Lung (tissue), 12 donors: ENCODE results near the gene ZEB2. TPM values are rescaled to one million over a fixed set of nuclear protein-coding genes. Genes with fewer than 3 reads are reported as not detected.

ENCODE experiments used
- ATAC-seq: fragments of 200-7000 bp; cut with Tn5 transposase; one replicate; pipeline ENCODE4 v1.9.1; 2020; ENCODE audit warnings: moderate number of reproducible peaks; ENCODE audit not compliant: insufficient read depth, low FRiP score
- DNase-seq, 3 donors: peaks; one replicate each; pipeline ENCODE4 v3.0.0-alpha.2; 2013 to 2017
- H3K27ac ChIP-seq, 2 donors: one replicate each; pipeline ENCODE4 v1.5.1; 2013; ENCODE audit warnings: mild to moderate bottlenecking in 2 of 2, moderate library complexity in 2 of 2, control low read depth in 1 of 2, inconsistent platforms in 1 of 2, low read depth in 1 of 2, low read length in 1 of 2
- H3K27me3 ChIP-seq, 3 donors: one replicate each; pipeline ENCODE4 v1.5.1; 2013; ENCODE audit warnings: low read length in 2 of 3; ENCODE audit not compliant: control insufficient read depth in 3 of 3, insufficient read depth in 3 of 3
- H3K36me3 ChIP-seq, 4 donors: one replicate each; pipeline ENCODE4 v1.5.1; 2013; ENCODE audit warnings: low read length in 4 of 4, mild to moderate bottlenecking in 1 of 4, moderate library complexity in 1 of 4; ENCODE audit not compliant: control insufficient read depth in 4 of 4, insufficient read depth in 4 of 4
- H3K4me1 ChIP-seq, 5 donors: one replicate each; pipeline ENCODE4 v1.5.1; 2013; ENCODE audit warnings: low read length in 5 of 5, mild to moderate bottlenecking in 2 of 5, moderate library complexity in 1 of 5; ENCODE audit not compliant: control insufficient read depth in 5 of 5, insufficient read depth in 5 of 5
- H3K4me3 ChIP-seq: one replicate; pipeline ENCODE4 v1.5.1; 2013; ENCODE audit warnings: mild to moderate bottlenecking, control low read depth, moderate library complexity
- H3K9ac ChIP-seq, 2 donors: one replicate each; pipeline ENCODE4 v1.5.1; 2013; ENCODE audit warnings: low read length in 2 of 2, control low read depth in 1 of 2; ENCODE audit not compliant: insufficient read depth in 1 of 2
- H3K9me3 ChIP-seq, 4 donors: one replicate each; pipeline ENCODE4 v1.5.1; 2013; ENCODE audit warnings: low read length in 3 of 4, mild to moderate bottlenecking in 1 of 4, moderate library complexity in 1 of 4; ENCODE audit not compliant: control insufficient read depth in 4 of 4, insufficient read depth in 3 of 4
- WGBS, 2 donors: extraction: QIAGEN DNeasy Blood & Tissue Kit; methylation state at CpG; one replicate each; pipeline ENCODE4 v1.1.7; 2013; 5-methylcytosine and 5-hydroxymethylcytosine counted together
- polyA plus RNA-seq, 2 donors: library from polyadenylated mRNA; stranded (reverse); fragments of 200-250 nt; gene quantifications; one replicate each; pipeline ENCODE4 v1.2.1, GENCODE V29; 2013
- total RNA-seq, 2 donors: library from RNA; depleted of rRNA in 1 of 2; stranded (reverse); fragments of >200 nt in 1 of 2; gene quantifications; one replicate each; pipeline ENCODE4 v1.2.1, GENCODE V29; 2014 to 2021
- TF ChIP-seq, protein P1 (sequence below): IDR thresholded peaks from 2 replicates; pipeline ENCODE4 v1.5.1; 2012; ENCODE audit warnings: mild to moderate bottlenecking; ENCODE audit errors: control extremely low read depth, extremely low read depth
- donor health status: control.
- donor health status: control.
- donor health status: Bipolar disorder and iron deficiency.
- donor health status: healthy.
- donor health status: DM: yes; HTN: yes; CAD: no.

Gene ZEB2
- total and polyA plus RNA-seq, 4 donors, result 27.0 to 332 (median 127) TPM

DNA sequence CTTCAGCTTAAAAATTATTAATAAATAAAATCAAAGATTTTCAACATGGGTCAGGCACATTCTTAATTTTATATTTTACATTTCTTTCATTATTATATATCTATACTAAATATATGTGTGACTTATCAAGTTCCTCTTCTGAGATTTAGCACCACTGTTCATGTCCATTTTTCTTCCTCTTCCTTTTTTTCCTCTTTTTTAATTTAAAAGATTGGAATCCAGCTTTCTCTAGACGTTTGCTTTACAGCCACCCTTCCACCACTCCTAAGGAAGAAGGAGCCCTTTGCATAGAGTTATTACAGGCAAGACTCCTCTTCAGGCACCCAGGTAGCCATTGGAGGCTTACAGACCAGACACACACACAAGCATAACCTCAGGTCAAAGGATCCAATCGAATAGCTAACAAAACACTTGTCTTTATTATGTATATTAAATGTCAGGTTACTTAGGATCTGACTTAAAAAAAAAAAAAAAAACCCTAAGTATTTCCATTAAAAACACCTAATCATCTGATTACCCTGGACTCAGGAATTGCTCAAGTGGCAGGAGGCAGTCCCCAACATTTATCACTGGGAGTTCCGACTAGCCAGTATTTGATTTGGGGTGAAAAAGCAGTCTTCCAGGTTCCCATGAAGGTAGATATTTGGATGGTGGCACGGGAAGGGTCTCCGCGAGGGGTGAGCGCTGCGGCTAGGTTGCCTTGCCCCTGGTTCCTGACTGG, 2.4 kb upstream of the ZEB2 start:
- ATAC-seq, result no peak
- peaks cover 0 to 25% (median 2%) of the 10 kb centered on the region in 3 donors for H3K27me3 ChIP-seq

DNA sequence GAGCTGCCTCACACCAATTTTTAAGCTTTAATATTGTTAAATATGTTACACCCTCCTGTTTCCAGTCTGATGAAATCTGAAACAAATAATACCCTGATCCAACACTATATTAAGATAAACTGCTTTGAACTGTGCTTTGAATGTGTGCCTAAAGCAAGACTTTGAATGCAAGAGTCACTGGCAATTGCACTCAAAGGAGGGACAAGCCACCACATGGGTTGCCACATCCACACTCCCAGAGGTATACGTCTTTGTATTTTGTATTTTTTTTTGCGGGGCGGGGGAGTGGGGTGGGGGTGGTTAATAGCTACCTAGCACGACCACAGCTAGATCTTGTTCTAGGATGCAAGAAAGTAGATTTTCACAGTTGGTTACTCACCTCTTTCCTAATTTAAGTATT, 1.8 kb upstream of the ZEB2 start:
- ATAC-seq, result no peak
- no peaks in the 10 kb centered on the region for H3K9me3 ChIP-seq
- peak overlapping the region in 1 of 2 donors; percentile 98 for H3K9ac ChIP-seq
- TF ChIP-seq, protein P1, sequence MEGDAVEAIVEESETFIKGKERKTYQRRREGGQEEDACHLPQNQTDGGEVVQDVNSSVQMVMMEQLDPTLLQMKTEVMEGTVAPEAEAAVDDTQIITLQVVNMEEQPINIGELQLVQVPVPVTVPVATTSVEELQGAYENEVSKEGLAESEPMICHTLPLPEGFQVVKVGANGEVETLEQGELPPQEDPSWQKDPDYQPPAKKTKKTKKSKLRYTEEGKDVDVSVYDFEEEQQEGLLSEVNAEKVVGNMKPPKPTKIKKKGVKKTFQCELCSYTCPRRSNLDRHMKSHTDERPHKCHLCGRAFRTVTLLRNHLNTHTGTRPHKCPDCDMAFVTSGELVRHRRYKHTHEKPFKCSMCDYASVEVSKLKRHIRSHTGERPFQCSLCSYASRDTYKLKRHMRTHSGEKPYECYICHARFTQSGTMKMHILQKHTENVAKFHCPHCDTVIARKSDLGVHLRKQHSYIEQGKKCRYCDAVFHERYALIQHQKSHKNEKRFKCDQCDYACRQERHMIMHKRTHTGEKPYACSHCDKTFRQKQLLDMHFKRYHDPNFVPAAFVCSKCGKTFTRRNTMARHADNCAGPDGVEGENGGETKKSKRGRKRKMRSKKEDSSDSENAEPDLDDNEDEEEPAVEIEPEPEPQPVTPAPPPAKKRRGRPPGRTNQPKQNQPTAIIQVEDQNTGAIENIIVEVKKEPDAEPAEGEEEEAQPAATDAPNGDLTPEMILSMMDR, result no peak
- peaks cover 0 to 30% (median 3%) of the 10 kb centered on the region in 5 donors for H3K4me1 ChIP-seq
- peaks cover 0 to 25% (median 2%) of the 10 kb centered on the region in 3 donors for H3K27me3 ChIP-seq
- H3K27ac ChIP-seq, result peak overlapping the region in 1 of 2 donors; percentile 49
- WGBS, 2 donors, result 13 to 22% methylated on average over 4 of the region's 4 CpGs
- H3K36me3 ChIP-seq, result peaks cover 0 to 28% (median 1%) of the 10 kb centered on the region in 4 donors
- peak in 2 of 3 donors; percentile 77 to 79 for DNase-seq
- H3K4me3 ChIP-seq, result no peak overlapping the region

More for the DNA sequence above, 2.4 kb upstream of the ZEB2 start:
- DNase-seq, result peak in 2 of 3 donors; percentile 63 to 75
- WGBS, 2 donors, result 18 to 33% methylated on average over 8 of the region's 8 CpGs
- H3K36me3 ChIP-seq, result peaks cover 0 to 25% (median 0%) of the 10 kb centered on the region in 4 donors
- H3K4me3 ChIP-seq, result no peak overlapping the region
- peaks cover 0 to 37% (median 3%) of the 10 kb centered on the region in 5 donors for H3K4me1 ChIP-seq
- TF ChIP-seq, protein P1, result no peak
- H3K9ac ChIP-seq, result peak overlapping the region; percentile 74 to 98
- peak overlapping the region; percentile 72 to 92 for H3K27ac ChIP-seq
- no peaks in the 10 kb centered on the region for H3K9me3 ChIP-seq

DNA sequence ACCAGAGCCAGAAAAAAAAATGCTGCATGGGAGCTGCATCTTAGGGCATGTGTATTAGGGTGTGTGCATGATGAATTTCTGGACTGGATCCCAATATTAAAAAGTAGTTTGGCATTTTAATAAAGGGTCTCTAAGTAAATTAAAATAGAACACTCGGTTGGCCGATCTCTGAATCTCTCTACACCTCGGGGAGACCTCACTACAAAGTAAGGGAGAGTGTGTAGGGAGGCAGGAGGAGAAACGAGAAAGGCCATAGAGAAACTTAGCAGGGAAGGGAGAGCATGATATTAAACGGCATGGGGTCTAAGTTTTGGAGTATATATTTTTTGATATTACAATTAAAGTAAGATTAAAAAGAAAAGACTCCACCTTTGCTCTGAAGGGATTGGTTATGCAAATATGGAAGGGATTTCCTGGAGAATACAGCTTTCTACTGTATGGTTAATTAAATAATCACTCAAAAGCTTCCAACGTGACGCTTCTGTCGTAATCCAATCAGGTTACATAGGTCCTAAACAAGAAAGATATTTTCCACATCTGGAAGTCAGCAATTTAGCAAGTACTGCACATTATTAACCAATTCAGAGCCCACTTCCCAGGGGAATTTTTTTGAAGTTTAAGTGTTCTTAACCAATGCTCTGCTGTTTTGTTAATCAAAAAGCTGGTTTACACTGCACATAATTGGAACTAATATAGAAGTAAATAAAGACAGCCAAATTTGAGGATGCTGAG, 1.0 kb upstream of the ZEB2 start:
- H3K27me3 ChIP-seq, result peaks cover 0 to 25% (median 2%) of the 10 kb centered on the region in 3 donors
- H3K36me3 ChIP-seq, result peaks cover 0 to 34% (median 1%) of the 10 kb centered on the region in 4 donors
- TF ChIP-seq, protein P1, result no peak
- H3K4me3 ChIP-seq, result no peak overlapping the region
- H3K9ac ChIP-seq, result peak overlapping the region in 1 of 2 donors; percentile 98
- peak overlapping the region in 1 of 2 donors; percentile 60 for H3K27ac ChIP-seq
- ATAC-seq, result no peak
- peaks cover 0 to 23% (median 3%) of the 10 kb centered on the region in 5 donors for H3K4me1 ChIP-seq
- 33 to 41% methylated on average over 8 of the region's 8 CpGs for WGBS, 2 donors
- no peaks in the 10 kb centered on the region for H3K9me3 ChIP-seq
- peak in 2 of 3 donors; percentile 96 to 97 for DNase-seq
